ENCODE results near the gene TPCN2.

TPCN2 gene

DNA sequence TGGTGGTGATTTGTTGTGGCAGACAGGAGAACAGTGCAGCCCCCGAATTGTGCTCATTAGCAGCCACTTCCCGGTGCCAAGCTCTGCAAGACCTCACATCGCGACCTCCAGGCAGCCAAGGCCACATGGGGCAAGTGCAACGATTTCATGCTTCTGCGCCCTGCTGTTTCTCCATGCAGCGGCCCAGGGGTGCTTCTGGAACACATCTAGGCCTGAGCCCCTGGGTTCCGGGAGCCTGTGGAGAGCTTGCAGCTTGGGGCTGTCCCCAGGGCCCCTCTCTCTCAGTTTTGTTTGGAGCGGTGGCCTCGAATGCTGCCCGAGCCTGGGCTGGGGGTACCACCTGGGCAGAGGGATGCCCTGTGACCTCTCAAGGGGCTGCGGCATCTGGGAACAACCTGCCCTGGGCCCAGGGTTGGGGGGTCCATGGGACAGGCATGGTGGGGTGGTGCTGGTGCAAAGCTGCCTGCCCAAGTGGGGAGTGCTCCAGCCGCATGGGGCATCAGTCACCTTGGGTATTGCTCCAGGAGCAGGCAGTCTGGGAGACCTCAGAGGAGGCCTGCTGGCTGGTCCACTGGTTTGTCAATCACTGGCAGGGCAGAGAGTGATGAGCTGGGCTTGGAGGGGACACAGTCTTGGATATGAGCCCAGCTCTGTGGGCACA lies 51.9 kb downstream of the TPCN2 start:
- DNase-seq = no peak

DNA sequence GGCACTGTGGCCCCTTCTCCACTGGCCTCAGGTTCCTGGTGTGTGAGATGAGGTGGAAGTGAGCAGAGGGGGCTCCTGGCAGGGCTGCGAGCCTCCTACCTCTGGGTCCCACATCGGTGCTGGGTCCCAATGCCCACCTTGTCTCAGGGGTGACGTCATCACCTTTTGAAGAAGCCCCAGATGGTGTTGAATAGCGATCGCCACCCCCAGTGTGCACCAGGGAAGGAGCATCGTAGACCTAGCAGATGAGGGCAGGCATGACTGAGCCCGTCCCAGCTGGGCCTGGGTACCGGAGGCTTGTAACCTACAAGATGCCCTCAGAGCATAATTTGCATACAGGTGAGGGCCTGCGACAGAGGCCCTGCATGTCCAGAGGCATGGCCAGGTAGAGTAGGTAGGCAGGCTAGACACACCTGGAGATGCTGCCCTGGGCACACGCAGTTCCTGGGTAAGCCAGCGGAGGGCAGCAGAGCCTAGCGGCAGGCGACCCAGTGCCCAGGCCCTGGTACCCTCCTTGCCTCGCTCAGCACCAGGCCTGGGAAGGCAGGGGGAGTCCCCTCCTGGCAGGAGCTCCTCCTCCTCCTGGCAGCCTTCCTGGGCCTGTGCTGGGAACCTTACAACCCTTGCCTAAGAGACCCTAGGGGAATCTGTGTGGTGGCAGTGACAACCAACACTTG lies 52.5 kb downstream of the TPCN2 start:
- DNase-seq = peak; percentile 78

DNA sequence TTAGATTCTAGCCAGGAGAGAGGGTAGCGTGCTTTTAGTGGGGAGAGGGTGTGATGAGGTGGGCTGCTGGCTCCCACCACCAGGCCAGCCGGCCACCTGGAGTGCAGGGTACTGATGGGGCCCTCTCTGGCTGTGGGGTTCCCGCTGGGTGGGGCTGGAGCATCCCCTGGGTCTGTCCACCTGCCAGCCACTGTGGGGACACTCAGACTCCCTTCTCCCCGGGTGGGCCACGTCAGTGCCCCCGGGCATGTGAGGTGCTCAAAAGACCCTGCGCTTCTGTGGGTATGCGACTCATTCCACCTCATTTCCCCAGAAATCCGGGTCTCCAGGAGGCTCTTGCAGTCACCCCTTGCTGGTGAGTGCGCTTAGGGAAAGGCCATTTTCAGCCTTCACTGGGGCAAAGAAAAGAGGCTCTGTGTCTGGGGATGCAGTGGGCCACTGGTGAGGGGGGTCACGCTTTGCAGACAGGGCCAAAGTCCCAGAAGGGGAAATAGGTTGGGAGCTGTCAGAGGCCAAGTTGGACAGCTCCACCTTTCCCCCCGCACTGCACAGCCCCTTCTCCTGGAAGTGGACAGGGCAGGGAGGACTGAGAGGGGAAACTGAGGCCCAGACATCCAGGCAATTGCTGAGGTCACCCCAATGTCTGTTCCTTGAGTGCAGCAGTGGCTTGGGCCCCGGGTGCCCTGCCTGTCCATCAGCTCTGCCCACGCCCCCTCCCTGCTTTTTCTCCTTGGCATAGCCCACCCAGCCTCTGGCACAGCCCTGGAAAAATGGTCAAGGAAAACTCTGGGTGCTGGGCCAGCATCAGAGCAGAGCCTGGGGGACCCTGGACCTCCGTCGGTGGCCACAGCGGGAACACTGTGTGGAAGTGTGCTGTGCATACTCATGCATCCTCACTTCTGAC lies 53.3 kb downstream of the TPCN2 start:
- DNase-seq = no peak

DNA sequence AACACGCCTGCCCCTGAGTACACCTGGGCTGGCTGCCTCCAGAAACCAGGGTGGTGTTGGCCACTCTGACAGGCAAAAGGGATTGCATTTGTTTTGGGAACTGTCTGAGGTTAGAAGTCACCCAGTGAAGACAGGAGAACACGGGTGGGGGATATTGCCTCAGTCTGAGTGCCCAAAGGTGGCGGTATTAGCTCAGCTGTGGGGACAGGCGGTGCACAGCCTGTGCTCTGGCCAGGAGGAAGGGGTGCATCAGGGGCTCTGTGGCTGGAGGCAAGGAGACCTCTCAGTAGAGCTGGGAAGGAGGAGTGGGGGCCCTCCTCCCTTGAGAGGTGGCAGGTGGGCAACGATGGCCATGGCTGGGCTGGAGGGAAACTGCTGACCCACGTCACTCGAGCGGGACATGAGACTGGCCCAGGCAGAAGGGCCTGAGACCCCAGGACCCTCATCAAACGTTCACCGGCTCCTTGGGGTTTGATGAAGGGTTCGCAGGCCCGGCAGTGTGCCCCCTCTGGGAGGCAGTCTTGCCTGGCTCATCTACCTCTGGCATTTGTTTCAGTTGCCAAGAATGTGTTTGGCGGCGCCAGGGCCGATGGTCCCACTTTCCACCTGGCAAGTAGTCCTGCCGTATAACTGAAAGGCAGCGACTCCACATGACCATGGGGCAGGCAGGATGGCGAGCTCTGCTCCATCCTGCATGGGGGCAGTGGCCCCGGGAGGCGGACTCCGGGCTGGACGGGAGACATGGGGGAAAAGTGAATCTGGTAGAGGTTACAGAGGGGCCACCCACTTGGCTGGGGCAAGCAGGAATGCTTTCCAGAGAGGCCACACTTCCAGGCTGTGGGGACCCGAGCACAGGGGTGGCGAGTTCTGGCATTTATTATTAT lies 54.2 kb downstream of the TPCN2 start:
- DNase-seq = no peak

DNA sequence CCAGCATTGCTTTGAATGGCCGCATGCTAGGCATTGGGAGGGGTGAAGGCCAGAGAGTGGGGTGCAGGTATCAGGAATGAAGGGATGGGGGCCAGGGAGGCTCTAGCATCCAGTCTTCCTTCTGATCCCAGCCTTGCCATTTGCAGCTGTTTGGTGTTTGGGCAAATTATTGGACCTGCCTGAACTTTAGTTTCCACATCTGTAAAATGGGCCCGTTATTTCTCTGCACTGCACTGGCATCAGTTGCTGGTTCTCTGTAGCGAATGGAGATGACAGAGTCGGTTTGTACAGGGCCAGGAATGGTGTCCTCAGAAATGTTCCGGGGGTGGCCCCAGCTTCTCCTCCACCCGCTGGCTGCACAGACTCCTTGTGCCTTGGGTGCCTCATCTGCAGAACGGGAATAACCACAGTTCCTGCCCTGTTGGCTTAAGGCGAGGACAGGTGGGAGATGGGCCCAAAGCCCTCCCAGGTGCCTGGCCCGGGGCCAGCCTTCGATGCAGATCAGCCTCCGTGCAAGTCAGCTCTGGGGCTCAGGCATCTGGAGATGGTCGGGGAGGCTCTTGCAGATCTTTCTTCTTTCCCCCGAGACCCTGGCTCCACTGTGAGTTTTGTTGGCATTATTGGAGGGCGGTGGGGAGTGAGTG lies 55.6 kb downstream of the TPCN2 start:
- no peak for DNase-seq

DNA sequence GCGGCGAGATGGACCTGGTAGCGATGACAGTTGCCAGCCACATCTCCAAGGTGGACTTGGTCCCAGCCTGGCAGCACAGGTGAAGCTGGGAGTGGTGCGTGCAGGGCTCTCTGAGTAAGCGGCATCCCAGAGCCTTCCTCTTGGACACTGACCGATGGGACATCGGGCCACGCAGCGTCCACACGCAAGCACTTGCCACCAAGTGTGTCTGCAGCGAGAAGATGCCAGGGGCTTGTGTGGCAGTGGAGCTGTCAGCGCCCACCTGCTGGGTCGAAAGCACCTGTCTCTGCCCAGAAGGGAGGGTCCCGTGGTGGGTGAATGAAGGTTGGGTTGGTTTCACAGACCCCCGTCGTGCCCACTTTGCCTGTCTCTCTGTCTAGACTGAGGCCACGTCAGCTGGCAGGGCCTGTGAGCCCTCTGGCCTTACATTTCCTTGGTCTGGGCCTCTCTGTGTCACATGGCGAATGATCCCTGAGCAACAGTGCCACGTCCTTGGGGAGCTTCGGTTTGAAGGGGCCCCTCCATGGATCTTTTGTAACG lies 56.2 kb downstream of the TPCN2 start:
- no peak for DNase-seq

DNA sequence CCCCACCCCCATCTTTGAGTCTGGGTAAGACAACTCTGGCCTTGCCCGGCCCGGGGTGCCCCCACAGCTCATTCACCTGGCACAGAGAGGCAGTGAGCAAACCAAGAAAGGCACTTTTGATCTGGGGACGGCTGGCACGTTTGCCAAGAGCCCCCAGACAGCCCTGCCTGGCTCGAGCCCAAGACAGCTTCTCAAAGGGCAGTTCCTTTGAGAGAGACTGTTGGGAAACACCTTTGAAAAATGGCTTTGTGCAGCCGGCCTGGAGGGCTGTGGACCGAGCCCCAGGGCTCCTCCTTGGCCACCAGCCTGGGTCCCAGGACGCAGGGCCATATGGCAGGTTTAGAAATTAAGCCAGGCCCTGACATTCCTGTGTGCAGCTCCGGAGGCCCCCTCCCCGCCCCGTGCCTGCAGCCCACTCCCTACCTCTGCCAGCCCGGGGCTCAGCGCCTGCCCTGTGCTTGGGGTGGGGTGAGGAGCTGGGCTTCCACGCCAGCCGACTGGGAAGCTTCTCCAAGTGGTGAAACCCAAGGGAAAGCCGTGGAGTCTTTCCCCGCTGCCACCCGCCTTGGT lies 56.8 kb downstream of the TPCN2 start:
- no peak for DNase-seq

DNA sequence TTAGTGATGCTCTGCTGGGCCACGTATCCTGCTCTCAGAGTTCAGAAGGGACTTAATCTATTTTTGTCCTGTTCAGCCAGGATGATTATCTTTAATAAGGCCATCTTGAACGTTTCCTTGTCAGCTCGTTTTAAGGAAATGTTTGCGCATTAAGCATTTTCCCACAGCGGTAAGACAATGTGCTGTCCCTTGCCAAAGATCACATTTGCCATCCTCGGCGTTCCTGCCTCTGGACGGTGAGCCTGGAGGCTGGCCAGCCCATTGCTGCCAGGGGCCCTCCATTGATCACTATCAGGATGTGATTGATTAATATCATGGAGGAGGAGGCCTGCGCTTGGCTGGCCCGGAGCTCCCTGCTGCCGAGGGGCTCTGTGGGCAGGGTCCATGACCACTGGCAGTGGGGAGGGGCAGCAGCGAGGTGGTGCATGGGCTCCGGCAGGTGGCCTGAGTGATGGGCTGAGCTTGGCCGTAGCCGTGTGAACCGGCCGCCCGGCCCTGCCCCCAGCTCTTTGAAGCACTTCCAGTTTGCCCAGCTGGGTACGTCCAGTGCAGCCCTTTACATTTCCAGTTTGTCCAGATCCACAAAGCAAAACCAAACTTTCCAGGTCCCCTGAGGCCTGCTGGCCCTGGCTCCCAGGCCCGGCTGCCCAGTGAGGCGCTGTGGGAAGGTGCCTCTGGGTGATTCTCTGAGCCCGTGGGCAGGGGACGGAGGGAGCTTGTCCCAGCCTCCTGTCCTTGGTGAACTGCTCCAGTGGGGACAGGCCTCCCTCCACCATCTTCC lies 57.5 kb downstream of the TPCN2 start:
- no peak for DNase-seq

DNA sequence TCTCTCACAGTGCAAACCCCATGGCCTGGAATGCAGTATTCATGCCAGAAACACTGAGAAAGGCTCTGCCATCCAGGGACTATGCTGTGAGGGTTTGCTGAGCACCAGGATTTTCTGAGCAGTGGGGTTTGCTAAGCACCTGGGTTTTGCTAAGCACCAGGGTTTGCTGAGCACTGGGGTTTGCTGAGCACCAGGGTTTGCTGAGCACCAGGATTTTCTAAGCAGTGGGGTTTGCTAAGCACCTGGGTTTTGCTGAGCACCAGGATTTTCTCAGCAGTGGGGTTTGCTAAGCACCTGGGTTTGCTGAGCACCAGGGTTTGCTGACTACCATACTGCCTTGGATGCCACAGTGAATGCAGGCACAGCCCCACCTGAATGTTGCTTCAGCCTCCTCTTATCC lies 58.7 kb downstream of the TPCN2 start:
- DNase-seq = no peak

DNA sequence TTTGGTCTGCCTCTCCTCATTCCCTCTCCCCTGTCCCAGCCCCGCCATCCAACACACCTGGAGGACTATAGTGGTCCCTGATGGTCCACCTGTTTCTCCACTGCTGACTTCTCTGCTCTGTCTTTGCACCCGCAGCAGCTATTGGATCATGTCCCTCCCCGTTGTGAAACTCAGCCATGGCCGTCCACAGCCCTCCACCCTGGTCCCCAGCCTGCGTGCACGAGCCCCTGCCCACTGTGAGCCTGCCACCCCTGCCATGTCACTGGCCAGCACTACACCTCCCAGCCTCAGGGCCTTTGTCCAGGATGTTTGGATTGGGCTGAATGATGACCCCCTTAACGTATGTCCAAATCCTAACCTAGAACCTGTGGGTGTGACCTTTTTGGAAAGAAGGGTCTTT lies 59.3 kb downstream of the TPCN2 start:
- no peak for DNase-seq

DNA sequence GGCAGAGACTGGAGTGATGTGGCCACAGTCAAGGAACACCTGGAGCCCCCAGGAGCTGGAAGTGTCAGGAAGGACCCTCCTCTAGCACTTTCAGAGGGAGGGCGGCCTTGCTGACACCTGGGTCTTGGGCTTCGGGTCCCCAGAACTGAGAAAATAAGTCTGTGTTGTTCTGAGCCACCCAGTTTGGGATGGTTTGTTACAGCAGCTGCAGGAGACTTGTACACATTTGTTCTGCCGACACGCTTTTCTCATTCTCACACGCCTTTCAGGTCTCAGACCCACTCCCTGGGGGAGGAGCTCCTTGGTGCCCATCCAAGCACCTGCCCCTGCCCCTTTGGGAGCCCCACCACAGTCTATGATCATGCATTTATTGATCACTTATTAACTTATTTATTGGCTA lies 59.8 kb downstream of the TPCN2 start:
- no peak for DNase-seq

DNA sequence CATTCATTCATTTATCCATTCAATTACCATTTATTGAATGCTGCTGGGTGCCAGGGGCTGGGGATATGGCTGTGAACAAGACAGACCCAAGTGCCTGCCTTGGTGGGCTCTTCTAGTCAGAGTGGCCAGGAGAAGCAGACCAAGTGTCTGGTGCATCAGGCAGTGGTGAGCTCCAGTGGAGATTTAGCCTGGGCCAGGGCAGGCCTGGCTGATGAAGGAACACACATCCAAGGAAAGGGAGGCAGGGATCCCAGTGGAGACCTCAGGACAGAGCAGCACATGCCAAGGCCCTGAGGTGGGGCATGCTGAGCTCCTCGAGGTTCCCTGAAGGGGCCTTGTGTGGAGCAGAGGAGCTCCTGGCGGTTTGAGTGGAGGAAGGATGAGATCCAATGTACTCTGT lies 60.4 kb downstream of the TPCN2 start:
- no peak for DNase-seq

DNA sequence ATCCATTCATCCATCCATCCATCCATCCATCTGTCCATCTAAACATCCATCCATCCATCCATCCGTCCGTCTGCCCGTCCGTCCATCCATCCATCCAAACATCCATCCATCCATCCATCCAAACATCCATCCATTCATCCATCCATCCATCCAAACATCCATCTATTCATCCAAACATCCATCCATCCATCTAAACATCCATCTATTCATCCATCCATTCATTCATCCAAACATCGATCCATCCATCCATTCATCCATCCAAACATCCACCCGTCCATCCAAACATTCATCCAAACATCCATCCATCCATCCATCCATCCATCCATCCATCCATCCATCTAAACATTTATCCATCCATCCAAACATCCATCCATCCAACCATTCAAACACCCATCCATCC lies 61.7 kb downstream of the TPCN2 start:
- DNase-seq = no peak

DNA sequence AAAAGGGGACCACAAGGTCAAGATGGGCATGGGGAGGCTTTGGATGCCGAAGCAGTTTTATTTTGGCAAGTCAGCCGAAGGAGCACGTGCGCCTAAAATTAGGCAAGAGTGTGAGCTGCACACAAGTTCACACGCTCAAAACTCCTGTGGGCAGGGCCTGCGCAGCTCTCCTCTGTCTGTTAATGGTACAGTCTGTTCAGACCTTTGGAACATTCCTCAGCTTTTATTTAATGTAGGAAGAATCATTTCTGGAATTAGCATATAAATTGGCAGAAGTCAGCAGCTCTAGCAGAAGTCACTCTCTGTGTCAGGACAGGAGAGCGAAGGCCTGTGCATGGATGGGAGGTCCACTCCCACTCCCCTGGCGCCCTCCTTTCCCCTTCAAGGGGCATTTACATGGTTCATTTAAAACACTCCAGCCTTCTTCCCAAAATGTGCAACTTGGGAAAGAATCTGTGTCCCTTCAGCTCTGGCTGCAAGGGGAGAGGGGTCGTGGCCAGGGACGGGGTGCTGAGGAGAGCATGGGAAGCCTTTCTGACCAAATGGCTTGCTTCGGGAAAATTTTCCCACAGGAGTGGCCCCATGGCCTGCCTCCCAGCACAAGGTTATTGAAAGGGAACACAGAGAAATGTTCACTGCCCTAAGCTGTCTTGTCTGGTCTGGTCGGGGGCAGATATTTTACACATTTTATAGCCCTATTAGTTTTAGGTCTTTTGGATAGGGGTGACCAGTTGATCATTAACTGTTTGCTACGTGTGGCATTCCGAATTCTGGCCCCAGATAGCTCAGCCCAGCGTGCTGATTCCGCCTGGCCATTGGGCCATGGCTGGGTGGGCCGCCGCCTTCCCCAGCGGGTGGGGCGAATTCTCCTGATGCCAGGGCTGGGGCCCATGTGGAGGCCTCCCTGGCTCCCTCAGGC lies 63.2 kb downstream of the TPCN2 start:
- no peak for DNase-seq

DNA sequence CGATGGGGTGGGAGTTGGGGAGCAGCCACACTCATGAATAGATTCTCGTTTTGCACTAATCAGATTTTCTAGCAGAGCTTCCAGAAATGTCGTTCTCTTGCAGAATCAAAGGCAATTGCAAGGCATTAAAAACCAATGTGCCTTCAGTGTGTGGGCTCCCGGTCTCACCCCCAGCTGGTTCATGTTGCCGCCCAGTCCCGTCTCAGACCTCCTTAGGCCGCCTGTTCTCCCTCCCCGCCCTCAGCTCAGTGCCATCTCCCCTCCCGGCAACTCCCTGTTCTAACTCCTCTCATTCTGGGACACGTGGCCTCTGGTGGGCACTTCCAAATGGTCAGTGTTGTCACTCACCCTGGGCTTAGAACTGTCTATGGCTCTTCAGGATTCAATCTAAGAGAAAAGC lies 64.5 kb downstream of the TPCN2 start:
- DNase-seq = no peak

DNA sequence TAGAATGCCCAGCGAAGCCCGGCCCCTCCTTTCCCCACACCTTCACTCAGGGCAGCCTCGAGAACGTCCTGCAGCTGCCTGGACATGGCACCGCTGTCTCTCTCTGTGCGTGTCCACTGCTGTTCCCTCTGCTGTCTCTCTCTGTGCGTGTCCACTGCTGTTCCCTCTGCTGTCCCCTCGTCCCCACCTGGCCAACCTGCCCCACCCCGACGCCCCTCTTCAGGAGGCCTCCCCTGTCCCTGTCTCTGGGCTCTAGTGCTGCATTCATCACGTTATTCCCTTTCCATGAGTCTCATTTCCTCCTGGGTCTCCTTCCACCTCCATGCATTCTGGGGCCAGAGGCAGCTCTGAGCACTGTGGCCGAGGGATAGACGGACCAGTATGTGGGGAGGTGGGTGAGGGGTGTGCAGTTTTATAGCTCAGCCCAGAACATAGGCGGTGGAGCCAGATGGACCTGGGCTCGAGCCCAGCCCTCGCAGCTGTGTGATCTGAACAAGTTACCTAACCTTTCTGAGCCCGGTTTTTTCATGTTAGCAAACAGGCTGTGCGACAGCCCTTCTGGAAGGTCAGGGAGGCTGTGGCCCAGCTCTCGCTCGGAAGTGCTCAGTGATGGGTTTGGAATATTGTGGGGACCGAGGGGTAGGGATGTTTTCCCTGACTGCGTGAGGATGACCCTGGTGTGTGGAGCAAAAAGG lies 65.1 kb downstream of the TPCN2 start:
- DNase-seq = no peak

DNA sequence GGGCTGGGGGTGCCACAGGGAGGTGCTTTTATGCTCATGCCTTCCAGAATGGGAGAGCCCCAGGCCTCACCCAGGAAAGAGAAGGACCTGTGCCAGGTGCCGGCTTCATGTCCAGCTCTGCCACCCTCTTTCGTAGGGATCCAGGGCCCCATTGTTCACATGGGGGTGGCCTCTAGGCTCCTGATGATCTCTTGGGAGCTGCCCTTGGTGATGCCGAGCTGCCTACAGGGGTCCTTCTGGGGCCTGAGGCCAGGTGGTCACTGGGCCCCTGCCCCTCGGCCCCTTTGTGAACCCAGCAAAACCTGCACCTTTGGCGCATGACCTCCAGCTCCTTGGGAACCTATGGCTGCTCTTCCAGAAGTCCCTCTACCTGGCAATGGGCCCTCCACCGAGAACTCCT lies 65.6 kb downstream of the TPCN2 start:
- DNase-seq = no peak

DNA sequence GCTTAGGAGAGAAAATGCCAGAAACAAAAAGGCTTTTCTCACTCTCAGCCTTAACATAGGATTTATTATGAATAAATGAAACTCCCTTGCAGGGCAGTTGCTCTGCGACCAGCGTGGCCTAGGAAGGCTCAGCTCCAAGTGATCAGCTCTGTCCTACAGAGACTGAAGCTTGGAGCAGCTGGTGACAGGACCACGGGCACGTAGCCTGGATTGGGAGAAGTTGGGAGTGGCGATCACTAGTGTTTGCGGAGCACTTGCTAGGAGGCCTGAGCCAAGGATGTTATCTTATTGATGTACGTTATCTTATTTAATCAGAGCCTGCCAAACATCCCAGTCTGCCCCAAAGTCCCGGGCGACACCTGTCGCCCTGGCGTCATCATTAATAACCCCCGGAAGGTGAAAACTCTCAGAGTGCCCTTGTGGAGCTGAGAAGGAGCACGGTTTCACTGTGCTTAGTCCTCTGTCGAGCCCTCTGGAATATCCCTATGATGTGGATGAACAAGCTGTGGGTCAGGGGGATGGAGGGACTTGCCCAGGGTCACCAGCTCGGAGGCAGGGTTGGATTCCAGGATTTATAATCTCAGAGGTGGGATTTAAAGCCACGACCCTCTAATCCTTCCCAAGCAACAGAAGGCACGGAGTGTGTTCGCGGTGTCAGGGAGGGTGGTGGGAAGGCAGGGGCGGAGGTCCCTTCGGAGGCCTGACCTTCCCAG lies 66.2 kb downstream of the TPCN2 start:
- no peak for DNase-seq
